GM18508 (cell line): ENCODE results near the gene NGEF.

Experiments
- ATAC-seq: cut with Tn5 transposase; IDR thresholded peaks from one replicate; pipeline ENCODE4 v1.9.1; 2021; ENCODE audit warnings: moderate number of reproducible peaks; ENCODE audit not compliant: insufficient read depth, unreplicated experiment

The NGEF gene

GRCh38 chr2:232888839-232889529 is 124.1 kb downstream of the NGEF start:
- no peak for ATAC-seq

DNA sequence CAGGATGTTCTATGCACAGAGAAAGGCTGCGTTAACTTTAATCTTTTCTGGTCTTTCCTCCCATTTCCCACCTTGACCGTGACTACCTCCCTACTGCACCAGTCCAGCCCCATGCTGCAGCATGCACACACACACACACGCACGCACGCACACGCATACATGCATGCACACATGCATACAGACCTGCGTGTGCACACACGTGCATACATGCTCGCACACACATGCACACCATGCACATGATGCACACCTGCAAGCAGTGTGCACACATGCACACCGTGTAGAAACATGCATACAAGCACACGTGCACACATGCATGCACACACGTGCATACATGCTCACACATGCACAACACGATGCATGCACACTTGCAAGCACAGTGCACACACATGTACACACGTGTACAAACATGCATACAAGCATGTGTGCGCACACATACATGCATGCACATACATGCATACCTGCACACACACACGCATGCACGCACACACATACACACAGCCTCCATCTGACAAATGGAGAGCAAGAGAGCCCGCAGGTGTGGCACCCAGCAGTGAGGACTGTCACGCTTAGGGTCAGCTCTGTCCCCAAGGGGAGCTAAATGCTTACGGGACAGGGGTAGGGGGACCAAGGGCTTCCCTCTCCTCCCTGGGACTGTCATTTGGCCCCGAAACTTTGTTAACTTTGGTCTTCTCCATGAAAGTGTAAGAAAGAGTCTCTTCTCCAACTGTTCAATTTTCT is 124.8 kb downstream of the NGEF start:
- ATAC-seq, result no peak

DNA sequence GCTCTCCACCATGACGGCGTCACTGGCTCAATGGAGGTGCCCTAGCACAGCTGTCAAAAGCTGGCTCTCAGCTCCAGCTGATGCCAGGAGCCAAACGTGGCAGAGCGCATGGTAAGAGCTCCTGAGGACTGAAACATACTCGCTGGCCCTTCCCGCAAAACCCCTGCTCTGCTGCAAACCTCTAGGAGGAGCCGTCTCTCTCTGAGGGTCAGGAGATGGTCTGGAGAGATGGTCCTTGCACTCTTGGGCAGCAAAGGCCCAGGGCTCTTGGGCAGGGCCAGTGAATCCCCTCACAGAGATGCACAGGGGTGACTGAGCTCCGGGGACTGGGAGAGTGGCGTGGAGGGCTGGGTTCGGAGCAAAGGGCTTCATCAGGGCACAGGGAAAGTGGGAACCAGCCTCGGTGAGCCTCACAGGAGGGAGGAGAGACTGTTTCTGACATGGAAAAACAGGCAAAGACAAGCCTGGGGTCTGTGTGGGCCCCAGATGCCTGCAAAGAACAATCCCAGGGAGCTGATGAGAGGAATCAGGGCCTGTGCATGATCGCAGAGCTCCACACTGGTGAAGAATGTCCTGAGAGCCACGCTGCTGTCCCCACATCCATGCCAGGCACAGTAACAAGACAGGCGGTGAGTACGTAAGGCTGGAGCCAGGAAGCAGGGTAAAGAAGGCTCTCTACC is 125.7 kb downstream of the NGEF start:
- no peak for ATAC-seq

DNA sequence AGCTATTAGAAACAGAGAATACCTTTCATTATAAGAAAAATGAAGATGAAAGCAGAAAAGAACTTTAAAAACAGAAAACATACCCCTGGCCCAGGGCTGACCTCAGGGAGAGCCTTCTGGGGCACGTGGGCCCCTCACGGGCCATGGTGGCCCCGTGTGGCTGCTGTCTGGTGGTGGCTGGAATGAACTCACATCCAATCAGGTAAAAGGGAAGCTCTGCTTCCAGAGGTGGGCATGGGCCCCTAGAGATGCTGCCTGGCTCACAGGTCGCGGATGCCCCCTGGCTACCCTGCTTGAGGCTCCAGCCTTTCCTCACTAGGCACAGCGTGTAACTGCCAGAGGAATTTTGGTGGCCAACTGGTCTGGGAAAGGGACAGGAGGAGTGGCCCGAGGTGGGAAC is 126.4 kb downstream of the NGEF start:
- no peak for ATAC-seq

GRCh38 chr2:232886176-232886575 is 126.9 kb downstream of the NGEF start:
- ATAC-seq, result no peak

- no peak for ATAC-seq
These were observed 127.6 kb downstream of the NGEF start for GRCh38 chr2:232885264-232885961.

DNA sequence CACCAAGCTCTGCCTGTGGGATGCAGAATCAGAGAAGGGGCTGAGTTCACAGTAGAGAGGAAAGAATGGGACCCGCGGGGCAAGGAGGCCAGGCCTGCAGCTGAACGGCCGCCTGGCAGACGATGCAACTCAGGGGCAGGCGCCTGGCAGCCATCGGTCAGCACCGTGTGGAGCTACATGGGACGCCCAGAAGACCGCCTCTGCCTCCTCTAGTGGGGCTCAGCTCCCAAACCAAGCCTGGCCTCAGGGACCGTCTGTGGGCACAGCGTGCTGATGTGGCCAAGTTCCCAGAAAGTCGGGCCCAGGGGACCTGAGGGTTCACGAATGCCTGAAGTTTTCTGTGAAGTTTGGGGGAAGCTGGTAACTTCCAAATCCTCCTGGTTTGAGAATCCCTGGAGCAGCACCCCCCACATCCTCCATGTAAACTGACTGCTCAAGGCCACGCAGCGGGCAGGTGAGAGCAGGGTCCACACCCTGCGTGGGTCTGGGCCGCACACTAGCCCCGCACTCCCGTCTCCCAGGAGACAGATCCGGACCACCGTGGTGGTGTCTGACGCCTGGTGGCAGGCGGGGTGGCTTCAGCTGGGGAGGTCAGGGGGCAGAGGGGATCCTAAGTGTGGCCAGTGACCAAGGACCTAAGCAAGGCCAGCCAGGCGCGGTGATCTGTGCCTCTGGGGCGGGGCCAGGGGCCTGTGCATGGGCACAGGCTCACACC is 128.3 kb downstream of the NGEF start:
- ATAC-seq, result no peak

DNA sequence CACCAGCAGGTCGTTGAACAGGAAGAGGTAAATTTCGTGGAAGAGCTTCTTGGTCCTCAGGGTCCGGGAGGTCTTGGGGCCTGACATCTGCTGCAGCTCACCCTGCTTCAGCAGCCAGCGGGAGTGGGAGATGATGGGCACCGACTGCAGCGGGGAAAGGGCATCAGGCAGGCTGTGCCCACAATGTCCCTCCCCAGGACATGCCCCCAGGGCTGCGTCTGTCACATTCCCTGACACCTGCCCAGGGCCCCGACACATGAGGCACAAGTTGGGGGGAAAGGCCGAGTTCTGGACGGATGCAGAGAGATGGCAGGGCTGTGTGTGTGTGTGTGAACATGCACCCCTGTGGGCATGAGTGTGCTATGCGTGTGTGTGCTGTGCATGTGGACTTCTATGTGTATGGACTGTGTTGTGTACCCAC is 129.0 kb downstream of the NGEF start:
- no peak for ATAC-seq

DNA sequence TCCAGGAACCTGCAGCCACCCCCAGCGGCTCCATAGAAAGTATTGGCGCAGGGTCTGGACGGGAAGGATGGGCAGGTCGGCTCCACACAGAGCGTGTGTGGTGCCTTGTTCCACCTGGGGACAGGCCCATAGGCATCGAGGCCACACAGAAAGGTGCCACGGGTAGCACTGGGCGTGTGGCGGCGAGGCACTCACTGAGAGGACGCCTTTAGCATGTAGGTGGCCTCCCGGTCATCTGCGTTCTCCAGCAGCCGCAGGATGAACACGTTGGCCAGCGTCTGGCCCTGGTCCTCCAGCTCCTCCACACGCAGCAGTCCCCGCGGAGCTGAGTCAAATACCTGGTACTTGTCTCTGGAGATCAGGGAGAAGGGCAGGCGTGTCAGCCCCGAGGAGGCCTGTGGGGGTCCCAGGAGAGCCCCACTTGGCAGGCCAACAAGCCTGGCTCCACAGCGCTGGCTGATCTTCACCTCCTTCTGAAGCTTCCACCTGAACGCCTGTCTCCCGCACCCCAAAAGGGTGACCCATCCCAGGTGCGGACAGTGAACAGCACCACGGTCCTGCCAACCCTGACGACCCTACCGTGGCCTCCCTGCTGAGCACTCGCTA is 129.8 kb downstream of the NGEF start:
- no peak for ATAC-seq

- ATAC-seq, result no peak
These were observed 130.4 kb downstream of the NGEF start for GRCh38 chr2:232882505-232883115.

DNA sequence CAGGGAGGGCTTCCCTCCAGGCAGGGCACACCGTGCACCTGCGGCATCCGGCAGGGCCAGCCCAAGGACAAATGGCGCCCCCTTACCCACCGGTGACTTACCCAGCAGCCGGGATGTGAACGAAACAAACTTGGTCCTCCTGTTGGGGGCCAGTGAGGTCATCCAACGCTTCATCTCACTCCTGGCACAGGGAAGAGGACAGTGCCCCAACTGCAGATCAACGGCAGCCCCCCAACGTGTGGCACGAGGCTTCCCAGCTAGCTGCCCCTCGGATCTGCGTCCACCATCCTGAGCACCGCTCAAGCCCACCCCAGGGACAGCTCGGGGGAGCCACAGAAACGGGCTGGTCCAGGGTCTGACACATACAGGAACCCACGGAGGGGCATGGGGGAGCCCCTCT is 131.0 kb downstream of the NGEF start:
- ATAC-seq, result no peak

GRCh38 chr2:232880764-232881351 is 132.2 kb downstream of the NGEF start:
- ATAC-seq, result no peak

GRCh38 chr2:232879618-232880494 is 133.2 kb downstream of the NGEF start:
- ATAC-seq, result no peak

- ATAC-seq, result no peak
These were observed 134.0 kb downstream of the NGEF start for GRCh38 chr2:232878855-232879617.

DNA sequence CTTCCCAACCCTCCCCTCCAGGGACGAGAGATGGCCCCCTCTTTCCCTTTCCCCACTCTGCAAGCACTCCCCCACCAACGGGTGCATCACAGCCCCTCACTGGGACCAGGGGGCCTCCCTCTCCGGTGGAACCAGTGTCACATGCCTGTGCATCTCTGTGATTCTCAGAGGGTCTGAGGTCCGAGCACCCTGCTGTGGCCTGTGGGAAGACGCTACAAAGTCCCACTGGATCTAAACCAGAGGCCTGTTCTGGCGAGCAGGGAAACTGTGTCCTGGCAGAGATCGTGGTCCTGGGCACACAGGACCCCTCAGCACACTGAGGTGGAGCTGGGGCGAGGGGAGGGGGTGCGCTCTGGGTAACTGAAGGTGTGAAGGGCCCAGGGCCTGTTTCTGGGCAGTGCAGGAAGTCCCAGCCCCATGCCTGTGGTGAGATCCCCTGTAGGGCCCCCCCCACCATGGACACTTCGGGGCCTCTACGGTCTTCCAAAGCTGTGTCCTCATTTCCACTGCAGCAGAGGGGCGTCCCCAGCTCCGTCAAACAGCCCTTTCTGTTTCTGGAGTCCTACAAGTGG is 135.0 kb downstream of the NGEF start:
- no peak for ATAC-seq

DNA sequence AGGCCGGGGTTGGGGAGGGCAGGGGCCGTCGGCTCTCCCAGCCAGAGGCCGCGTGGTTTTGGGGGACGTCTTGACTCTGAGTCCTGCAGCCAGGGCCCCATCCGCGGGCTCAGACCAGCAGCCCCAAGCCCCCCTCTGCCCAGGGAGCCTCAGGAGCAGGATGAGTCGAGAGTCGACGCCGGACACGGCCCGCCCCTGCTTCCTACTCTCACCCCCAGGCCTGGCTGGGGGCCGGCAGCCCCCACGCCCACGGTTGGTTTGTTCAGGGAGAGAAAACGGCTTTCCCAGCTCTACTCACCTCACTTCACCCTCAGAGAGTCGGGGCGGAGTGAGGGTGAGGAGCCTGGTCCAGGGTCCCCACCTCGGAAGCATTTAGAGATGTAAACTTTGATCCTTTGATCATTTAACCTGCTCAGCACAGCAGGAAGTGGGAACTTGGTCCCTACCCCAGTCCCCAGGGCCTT is 136.0 kb downstream of the NGEF start:
- no peak for ATAC-seq
